Psoas muscle (tissue), 8 donors: ENCODE results near the gene TANK. TPM values are rescaled to one million over a fixed set of nuclear protein-coding genes. Genes with fewer than 3 reads are reported as not detected.

Experiments
- ATAC-seq, 4 donors: fragments of 200-7000 bp; cut with Tn5 transposase; one replicate each; pipeline ENCODE4 v1.9.1; 2020; ENCODE audit warnings: moderate library complexity in 3 of 4, mild to moderate bottlenecking in 2 of 4
- DNase-seq, 2 donors: peaks; one replicate each; pipeline ENCODE4 v3.0.0-alpha.2; 2020
- H3K27ac ChIP-seq: fragments of 200-600 bp; one replicate; pipeline ENCODE4 v1.8.0; 2022
- H3K27me3 ChIP-seq, 3 donors: fragments of 200-600 bp in 1 of 3; one replicate each; pipeline versions ENCODE4 v1.6.1 to v1.8.0; 2013 to 2022; ENCODE audit warnings: low read length in 2 of 3, mild to moderate bottlenecking in 2 of 3, moderate library complexity in 1 of 3; ENCODE audit not compliant: insufficient read depth in 3 of 3
- H3K36me3 ChIP-seq, 2 donors: fragments of 200-600 bp in 1 of 2; one replicate each; pipeline versions ENCODE4 v1.6.1 to v1.8.0; 2013 to 2022; ENCODE audit warnings: low read depth in 1 of 2, mild to moderate bottlenecking in 1 of 2, moderate library complexity in 1 of 2; ENCODE audit not compliant: insufficient read depth in 1 of 2
- H3K4me1 ChIP-seq: fragments of 200-600 bp; one replicate; pipeline ENCODE4 v1.8.0; 2022
- H3K4me3 ChIP-seq: fragments of 200-600 bp; one replicate; pipeline ENCODE4 v1.8.0; 2022; ENCODE audit warnings: mild to moderate bottlenecking
- H3K9me3 ChIP-seq: fragments of 200-600 bp; one replicate; pipeline ENCODE4 v1.8.0; 2022
- CTCF ChIP-seq: fragments of 200-600 bp; IDR thresholded peaks from one replicate; pipeline ENCODE4 v1.8.0; 2022; ENCODE audit warnings: antibody characterized with exemption
- WGBS, 3 donors: extraction: QIAGEN DNeasy Blood & Tissue Kit; methylation state at CpG; one replicate each; pipeline versions ENCODE4 v1.1.6 to v1.1.7; 2013; 5-methylcytosine and 5-hydroxymethylcytosine counted together
- intact Hi-C, 2 donors: fragments of 100-400 bp; cut with DNase I; formaldehyde crosslinking; loops; one replicate each; pipeline versions ENCODE4 v1.11.0 to v1.14.2; 2022
- polyA plus RNA-seq, 3 donors: library from polyadenylated mRNA; stranded (reverse); fragments of 200-250 nt; gene quantifications; one replicate each; pipeline ENCODE4 v1.2.3, GENCODE V29; 2013
- total RNA-seq, 4 donors: library from RNA; stranded (reverse); fragmentation: NEBNext Ultra II Directional in 2 of 4; extraction: Animal tissue kit (Norgen Biotek cat#: 25700) in 2 of 4; gene quantifications; one replicate each; pipeline versions ENCODE4 v1.2.1 to v1.2.4, GENCODE V29; 2021 to 2023
- donor health status: healthy with polysubstance abuse.
- donor health status: DM: no; HTN: no; CAD: no; lungs with moderate emphysema.
- donor health status: Bipolar disorder and iron deficiency.
- donor health status: healthy.
- donor health status: DM: yes; HTN: yes; CAD: no.
- donor health status: DM: no; HTN: no; CAD: no.
- donor health status: DM: no; HTN: no; CAD: no.
- donor health status: DM: yes; HTN: yes; CAD: no.

The TANK gene
- total and polyA plus RNA-seq, 7 donors, result 39.6 to 75.7 (median 57.2) TPM

- H3K36me3 ChIP-seq, result peaks cover 17 to 22% of the 10 kb centered on the region in 2 donors
- DNase-seq, result no peak
- ATAC-seq, result no peak
- no peak overlapping the region for H3K27ac ChIP-seq
- no peaks in the 10 kb centered on the region for H3K9me3 ChIP-seq
- intact Hi-C loops, result no loop called here
- peaks cover 48% of the 10 kb centered on the region for H3K4me1 ChIP-seq
- H3K4me3 ChIP-seq, result no peak overlapping the region
- WGBS, 3 donors, result 84 to 90% (median 89%) methylated on average over 6 of the region's 6 CpGs
- no peak for TF ChIP-seq CTCF
- H3K27me3 ChIP-seq, result no peaks in the 10 kb centered on the region
Measured at GRCh38 chr2:161164161-161164560, 3.9 kb downstream of the TANK start.

GRCh38 chr2:161165266-161165665 lies 5.0 kb downstream of the TANK start:
- DNase-seq (no peak), ATAC-seq (no peak)
- Histone ChIP-seq H3K4me1 (peaks cover 47% of the 10 kb centered on the region), H3K36me3 (peaks cover 17 to 22% of the 10 kb centered on the region in 2 donors), H3K27ac (no peak overlapping the region), H3K4me3 (no peak overlapping the region), H3K27me3 (no peaks in the 10 kb centered on the region), H3K9me3 (no peaks in the 10 kb centered on the region)
- intact Hi-C loops, result no loop called here
- TF ChIP-seq CTCF, result no peak

DNA sequence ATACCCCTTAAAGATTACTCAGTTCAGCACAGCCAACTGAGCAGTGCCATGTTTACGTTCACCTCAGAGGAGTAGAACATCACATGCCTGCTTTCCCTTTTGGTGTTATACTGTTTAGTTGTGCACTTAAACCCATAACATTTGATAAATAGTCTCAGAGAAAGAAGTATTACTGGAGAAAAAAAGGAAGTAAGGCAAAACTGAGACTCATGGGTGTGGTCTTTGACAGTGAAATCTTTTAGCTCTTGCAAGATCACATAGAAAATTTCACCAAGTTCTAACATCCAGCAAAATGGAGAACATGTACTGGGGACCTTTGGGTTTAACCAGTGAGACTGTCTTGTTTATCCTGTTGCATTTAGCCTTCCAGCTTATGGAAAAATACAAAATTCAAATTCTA lies 5.6 kb downstream of the TANK start:
- Histone ChIP-seq H3K36me3 (peaks cover 17 to 22% of the 10 kb centered on the region in 2 donors), H3K4me3 (no peak overlapping the region), H3K27me3 (no peaks in the 10 kb centered on the region), H3K27ac (no peak overlapping the region), H3K9me3 (no peaks in the 10 kb centered on the region), H3K4me1 (peaks cover 52% of the 10 kb centered on the region)
- 93 to 95% (median 94%) methylated on average over 1 of the region's 1 CpG for WGBS, 3 donors
- TF ChIP-seq CTCF, result no peak
- intact Hi-C loops, result no loop called here
- ATAC-seq (no peak), DNase-seq (no peak)

DNA sequence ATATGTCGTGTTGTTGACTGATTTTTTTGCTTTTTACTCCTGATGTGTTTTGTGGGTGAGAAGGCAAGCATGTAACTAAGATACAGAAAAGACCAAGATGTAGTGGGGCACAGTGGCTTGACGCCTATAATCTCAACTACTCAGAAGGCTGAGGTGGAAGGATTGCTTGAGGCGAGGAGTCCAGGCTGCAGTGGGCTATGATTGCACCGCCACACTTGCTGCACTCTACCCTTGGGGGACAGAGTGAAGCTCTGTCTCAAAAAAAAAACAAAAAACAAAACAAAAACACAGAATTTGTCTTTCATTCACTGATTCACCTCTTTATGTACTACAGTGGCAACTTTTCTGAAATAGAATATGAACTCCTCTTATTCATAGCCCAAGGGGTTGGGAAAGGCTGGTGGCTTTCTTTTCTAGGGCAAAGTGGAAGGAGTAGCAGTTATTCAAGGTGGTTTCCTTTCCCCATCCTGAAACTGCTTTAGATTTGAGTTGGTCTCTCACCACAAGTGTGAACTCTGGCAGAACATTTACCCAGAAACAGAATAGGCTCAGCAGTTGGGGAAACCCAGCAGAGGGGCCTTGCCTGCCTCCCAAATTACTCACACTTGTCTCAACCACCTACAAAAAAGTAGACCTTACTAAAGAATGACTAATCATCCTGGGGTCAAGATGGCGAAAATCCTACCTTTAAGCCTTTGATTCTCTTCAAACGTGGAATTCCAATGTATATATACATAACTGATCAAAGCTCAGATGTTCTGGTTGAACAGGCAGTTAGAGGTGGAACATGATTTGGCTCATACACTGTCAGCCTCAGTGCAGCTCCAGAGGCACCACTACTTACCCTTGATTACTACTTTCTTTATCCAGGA lies 6.5 kb downstream of the TANK start:
- Histone ChIP-seq H3K36me3 (peaks cover 17 to 22% of the 10 kb centered on the region in 2 donors), H3K27me3 (no peaks in the 10 kb centered on the region), H3K9me3 (no peaks in the 10 kb centered on the region), H3K4me1 (peaks cover 55% of the 10 kb centered on the region), H3K27ac (no peak overlapping the region), H3K4me3 (no peak overlapping the region)
- WGBS, 3 donors, result 95 to 98% (median 96%) methylated on average over 6 of the region's 6 CpGs
- ATAC-seq, result no peak
- intact Hi-C loops, result no loop called here
- TF ChIP-seq CTCF, result no peak
- DNase-seq, result no peak
